BLaER1 treated with 17β-estradiol and CSF1 and Interleukin-3, amounts not matched to agents 10 nM and 100 nM (cell line): ENCODE results near the gene RASIP1.

Source experiments
- H3K27ac ChIP-seq, 11 experiments: shearing (Covaris generic); formaldehyde crosslinking; 2 replicates each; pipeline ENCODE4 v1.8.1; 2022
- H3K27me3 ChIP-seq, 11 experiments: shearing (Covaris generic); formaldehyde crosslinking; 2 replicates each; pipeline ENCODE4 v1.8.1; 2022
- H3K36me3 ChIP-seq, 11 experiments: shearing (Covaris generic); formaldehyde crosslinking; 2 replicates each; pipeline ENCODE4 v1.8.1; 2022
- H3K4me1 ChIP-seq, 10 experiments: shearing (Covaris generic); formaldehyde crosslinking; 2 replicates each; pipeline ENCODE4 v1.8.1; 2022
- H3K4me2 ChIP-seq, 11 experiments: shearing (Covaris generic); formaldehyde crosslinking; 2 replicates each; pipeline ENCODE4 v1.8.1; 2022
- H3K4me3 ChIP-seq, 10 experiments: shearing (Covaris generic); formaldehyde crosslinking; 2 replicates each; pipeline ENCODE4 v1.8.1; 2022
- H3K9ac ChIP-seq, 11 experiments: shearing (Covaris generic); formaldehyde crosslinking; 2 replicates each; pipeline ENCODE4 v1.8.1; 2022
- H3K9me3 ChIP-seq, 11 experiments: shearing (Covaris generic); formaldehyde crosslinking; replicated peaks in 1 of 11; 2 replicates each; pipeline ENCODE4 v1.8.1; 2022
- H4K20me1 ChIP-seq, 11 experiments: shearing (Covaris generic); formaldehyde crosslinking; 2 replicates each; pipeline ENCODE4 v1.8.1; 2022
- Cebpa-rat ChIP-seq, 11 experiments: shearing (Covaris generic); IDR thresholded peaks; 2 replicates each; pipeline ENCODE4 v1.8.1; 2022

The RASIP1 gene

DNA sequence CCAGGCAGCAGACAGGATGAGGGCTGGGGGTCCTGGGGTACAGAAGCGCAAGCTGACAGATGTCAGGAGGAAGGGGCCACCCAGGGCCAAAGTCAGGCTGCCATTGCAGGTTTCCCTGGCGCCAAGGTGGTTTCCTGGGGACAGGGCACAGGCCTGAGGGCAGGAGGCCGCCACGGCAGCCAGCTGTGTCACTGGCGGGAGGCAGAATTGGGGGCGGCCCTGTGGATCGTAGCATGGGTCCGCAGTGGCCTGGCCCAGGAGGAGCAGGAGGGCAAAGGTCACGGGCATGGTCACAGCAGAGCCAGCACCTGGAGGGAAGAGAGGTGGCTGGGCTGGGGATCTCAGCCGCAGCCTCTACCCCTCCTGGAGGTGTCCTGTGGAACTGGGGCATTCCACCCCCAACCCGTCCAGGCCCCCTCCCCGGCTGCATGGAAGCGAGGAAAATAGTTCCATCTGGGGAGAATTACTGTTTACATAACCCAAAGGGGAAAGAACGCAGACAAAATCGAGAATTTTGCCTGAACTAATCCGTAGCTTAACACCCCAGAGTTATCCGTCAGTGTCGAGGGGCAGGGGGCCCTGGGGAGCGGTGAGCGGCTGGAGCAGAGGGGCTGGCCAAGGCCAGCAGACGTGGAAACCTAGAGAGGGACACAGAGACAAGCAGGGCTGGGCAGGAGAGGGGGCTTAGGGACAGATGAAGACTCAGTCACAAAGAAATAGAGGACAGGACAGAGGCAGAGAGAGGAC is 69.5 kb downstream of the RASIP1 start:
- Histone ChIP-seq H3K4me2 (no peak overlapping the region), H3K9me3 (no peaks in the 10 kb centered on the region), H3K9ac (peak overlapping the region in 1 of 11 experiments; percentile 13; a peak in 1 of 22 replicates), H3K36me3 (no peaks in the 10 kb centered on the region), H3K27ac (peak overlapping the region in 5 of 11 experiments; percentile 13 to 34 (median 22); a peak in 5 of 22 replicates), H3K4me1 (peaks cover 6 to 23% (median 16%) of the 10 kb centered on the region in 10 experiments; a peak in 19 of 20 replicates), H4K20me1 (no peaks in the 10 kb centered on the region), H3K27me3 (no peaks in the 10 kb centered on the region), H3K4me3 (no peak overlapping the region)
- no peak for TF ChIP-seq Cebpa-rat (IDR thresholded peaks at IDR 0.05)
